ENCODE measurements around the gene TTC21A. TPM values are rescaled to one million over a fixed set of nuclear protein-coding genes. Genes with fewer than 3 reads are reported as not detected.

The TTC21A gene
- total RNA-seq, 3 donors from 2014 or later, result 6.2 to 11.1 (median 7.2) TPM

- Histone ChIP-seq H3K36me3 (ENCODE audit: low read depth) (no peaks in the 10 kb centered on the region), H3K4me1 (ENCODE audit: low read depth) (peaks cover 67% of the 10 kb centered on the region), H3K4me3 (no peak overlapping the region), H3K9me3 (no peaks in the 10 kb centered on the region)
- TF ChIP-seq CTCF (IDR thresholded peaks at IDR 0.05), result no peak
- no peak for ATAC-seq
- intact Hi-C loops (cut with DNase I, micrococcal nuclease), result no loop called here
- DNase-seq, result no peak
Observed at GRCh38 chr3:39150148-39150802, 42.8 kb downstream of the TTC21A start.

DNA sequence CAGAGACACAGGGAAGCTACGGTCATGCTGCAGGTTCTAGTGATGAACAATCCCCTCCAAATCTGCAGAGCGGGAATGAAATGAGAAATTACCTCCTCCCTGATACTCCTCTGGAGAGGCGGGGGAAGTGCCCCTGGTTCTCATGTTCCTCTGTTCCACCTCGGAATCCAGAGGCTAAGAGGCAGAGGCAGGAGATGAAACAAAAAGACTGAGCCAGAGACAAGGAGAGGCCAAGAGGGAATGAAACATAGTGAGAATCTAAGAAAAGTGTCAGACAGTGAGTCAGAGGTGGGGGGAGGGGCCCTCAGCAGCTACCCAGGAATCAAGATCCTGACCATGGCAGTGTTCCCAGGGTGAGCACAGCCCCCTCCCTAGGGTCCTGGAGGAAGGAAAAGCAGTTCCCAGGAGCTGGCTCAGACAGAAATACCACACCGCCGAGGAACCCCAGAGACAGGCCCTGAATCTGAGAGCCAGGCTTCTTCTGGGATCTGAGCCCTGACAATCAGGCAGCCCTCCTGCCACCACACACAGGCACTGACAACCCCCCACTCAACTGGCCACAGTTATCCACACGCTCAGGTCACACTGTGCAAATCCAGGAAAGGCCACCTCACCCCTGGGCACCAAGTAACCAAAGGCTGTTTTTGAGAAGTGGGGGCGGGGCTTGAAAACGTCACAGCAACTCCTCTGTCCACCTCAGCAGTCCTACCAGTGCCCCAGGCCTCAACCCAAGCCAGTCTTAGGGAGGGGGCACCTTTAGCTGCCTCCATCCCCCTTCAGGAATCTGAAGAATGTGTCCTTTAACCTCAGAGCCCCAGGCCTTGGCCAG is 43.5 kb downstream of the TTC21A start:
- TF ChIP-seq CTCF (IDR thresholded peaks at IDR 0.05), result no peak
- DNase-seq (peak; percentile 69 to 82 (median 81)), ATAC-seq (no peak)
- H3K36me3 ChIP-seq (ENCODE audit: low read depth), result no peaks in the 10 kb centered on the region
- H3K4me1 ChIP-seq (ENCODE audit: low read depth), result peaks cover 68% of the 10 kb centered on the region
- H3K4me3 ChIP-seq, result no peak overlapping the region
- no peaks in the 10 kb centered on the region for H3K9me3 ChIP-seq
- intact Hi-C loops (cut with DNase I, micrococcal nuclease), result no loop called here

DNA sequence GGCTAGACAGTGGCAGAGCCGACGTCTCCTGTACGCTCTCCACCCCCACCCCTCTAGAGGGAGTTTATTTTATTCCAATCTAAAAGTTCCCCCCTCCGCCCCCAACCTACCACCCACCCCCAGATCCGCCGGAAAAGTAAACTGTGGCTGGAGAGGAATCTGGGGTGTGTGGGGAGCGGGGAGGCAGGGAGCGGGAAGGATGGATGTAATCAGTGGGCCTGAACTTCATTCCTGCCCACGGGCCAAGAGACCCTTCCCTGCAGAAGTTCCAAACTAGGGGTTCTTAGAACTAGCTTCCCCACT is 46.4 kb downstream of the TTC21A start:
- no peak for DNase-seq
- no peak for ATAC-seq
- peaks cover 42% of the 10 kb centered on the region for H3K4me1 ChIP-seq (ENCODE audit: low read depth)
- intact Hi-C loops (cut with DNase I, micrococcal nuclease), result no loop called here
- TF ChIP-seq CTCF (IDR thresholded peaks at IDR 0.05), result no peak
- no peaks in the 10 kb centered on the region for H3K36me3 ChIP-seq (ENCODE audit: low read depth)
- no peak overlapping the region for H3K4me3 ChIP-seq
- H3K9me3 ChIP-seq, result no peaks in the 10 kb centered on the region

- no peak for ATAC-seq
- peaks cover 36% of the 10 kb centered on the region for H3K4me1 ChIP-seq (ENCODE audit: low read depth)
- no peak overlapping the region for H3K4me3 ChIP-seq
- H3K36me3 ChIP-seq (ENCODE audit: low read depth), result no peaks in the 10 kb centered on the region
- no peak for TF ChIP-seq CTCF (IDR thresholded peaks at IDR 0.05)
- DNase-seq, result peak in 2 of 3 donors; percentile 60 to 71
- H3K9me3 ChIP-seq, result no peaks in the 10 kb centered on the region
- intact Hi-C loops (cut with DNase I, micrococcal nuclease), result no loop called here
Observed at GRCh38 chr3:39154280-39155021, 47.0 kb downstream of the TTC21A start.

DNA sequence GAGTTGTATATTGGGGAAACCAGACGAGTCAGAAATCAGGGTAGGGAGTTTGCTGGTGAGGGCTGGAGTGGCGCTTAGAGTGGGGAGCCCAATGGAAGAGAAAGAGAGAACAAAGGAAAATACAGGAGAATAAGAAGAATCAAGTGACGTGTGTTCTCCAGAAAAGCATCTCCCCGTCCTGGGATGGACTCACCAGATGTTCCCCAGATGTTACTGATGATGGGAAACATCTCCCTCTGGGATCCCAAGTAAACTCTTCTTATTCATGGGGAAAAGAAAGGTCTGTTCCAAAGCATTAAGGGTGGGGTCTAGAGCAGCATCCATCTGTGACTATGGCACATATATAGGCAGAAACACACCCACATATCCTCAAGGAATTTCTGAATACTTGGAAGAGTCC is 48.9 kb downstream of the TTC21A start:
- no peak for DNase-seq
- Histone ChIP-seq H3K4me3 (no peak overlapping the region), H3K9me3 (no peaks in the 10 kb centered on the region), H3K4me1 (ENCODE audit: low read depth) (peaks cover 17% of the 10 kb centered on the region), H3K36me3 (ENCODE audit: low read depth) (no peaks in the 10 kb centered on the region)
- intact Hi-C loops (cut with DNase I, micrococcal nuclease), result no loop called here
- no peak for ATAC-seq
- no peak for TF ChIP-seq CTCF (IDR thresholded peaks at IDR 0.05)

All from mucosa of descending colon (tissue), 3 donors.